ENCODE data around the gene MED27. TPM values are rescaled to one million over a fixed set of nuclear protein-coding genes. Genes with fewer than 3 reads are reported as not detected.

The MED27 gene
- total and polyA plus RNA-seq, 8 donors: 3.2 to 11.7 (median 5.8) TPM

- Histone ChIP-seq H3K27ac (no peak overlapping the region), H3K27me3 (no peaks in the 10 kb centered on the region), H3K36me3 (no peaks in the 10 kb centered on the region), H3K9me3 (no peaks in the 10 kb centered on the region), H3K4me3 (no peak overlapping the region), H3K4me1 (no peaks in the 10 kb centered on the region)
- no peak for FAIRE-seq
- intact Hi-C loops (cut with DNase I): no loop called here
- no peak for DNase-seq
- peak in 1 of 4 donors; percentile 24 for ATAC-seq
- 54 to 66% methylated on average over 6 of the region's 6 CpGs for WGBS, 2 donors
- TF ChIP-seq CTCF (IDR thresholded peaks at IDR 0.05): no peak
These were observed 194.5 kb downstream of the MED27 start for GRCh38 chr9:131885144-131885609.

DNA sequence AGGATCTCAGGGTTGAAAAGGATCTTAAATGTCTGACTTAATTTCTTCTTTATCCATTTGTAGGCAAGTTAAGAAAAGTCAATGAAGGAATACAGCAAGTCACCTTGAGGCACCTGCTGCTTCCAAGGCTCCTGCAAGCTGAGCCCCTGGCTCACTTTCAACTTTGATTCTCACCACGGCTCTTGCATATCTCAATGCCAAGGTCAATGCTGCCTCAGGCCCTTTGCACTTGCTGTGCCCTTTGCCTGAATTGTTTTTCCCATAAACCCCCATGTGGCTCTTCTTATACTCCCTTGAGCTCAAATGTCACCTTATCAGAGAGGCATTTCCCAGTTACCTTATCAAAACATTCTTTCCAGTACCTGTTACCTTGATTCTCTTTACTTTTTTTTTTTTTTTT is 195.4 kb downstream of the MED27 start:
- DNase-seq (no peak), FAIRE-seq (no peak), ATAC-seq (no peak)
- no peaks in the 10 kb centered on the region for H3K9me3 ChIP-seq
- intact Hi-C loops (cut with DNase I): no loop called here
- TF ChIP-seq CTCF (IDR thresholded peaks at IDR 0.05): no peak
- WGBS, 2 donors: 25 to 27% methylated on average over 1 of the region's 1 CpG
- H3K4me1 ChIP-seq: no peaks in the 10 kb centered on the region
- H3K36me3 ChIP-seq: no peaks in the 10 kb centered on the region
- no peaks in the 10 kb centered on the region for H3K27me3 ChIP-seq
- no peak overlapping the region for H3K4me3 ChIP-seq
- no peak overlapping the region for H3K27ac ChIP-seq

DNA sequence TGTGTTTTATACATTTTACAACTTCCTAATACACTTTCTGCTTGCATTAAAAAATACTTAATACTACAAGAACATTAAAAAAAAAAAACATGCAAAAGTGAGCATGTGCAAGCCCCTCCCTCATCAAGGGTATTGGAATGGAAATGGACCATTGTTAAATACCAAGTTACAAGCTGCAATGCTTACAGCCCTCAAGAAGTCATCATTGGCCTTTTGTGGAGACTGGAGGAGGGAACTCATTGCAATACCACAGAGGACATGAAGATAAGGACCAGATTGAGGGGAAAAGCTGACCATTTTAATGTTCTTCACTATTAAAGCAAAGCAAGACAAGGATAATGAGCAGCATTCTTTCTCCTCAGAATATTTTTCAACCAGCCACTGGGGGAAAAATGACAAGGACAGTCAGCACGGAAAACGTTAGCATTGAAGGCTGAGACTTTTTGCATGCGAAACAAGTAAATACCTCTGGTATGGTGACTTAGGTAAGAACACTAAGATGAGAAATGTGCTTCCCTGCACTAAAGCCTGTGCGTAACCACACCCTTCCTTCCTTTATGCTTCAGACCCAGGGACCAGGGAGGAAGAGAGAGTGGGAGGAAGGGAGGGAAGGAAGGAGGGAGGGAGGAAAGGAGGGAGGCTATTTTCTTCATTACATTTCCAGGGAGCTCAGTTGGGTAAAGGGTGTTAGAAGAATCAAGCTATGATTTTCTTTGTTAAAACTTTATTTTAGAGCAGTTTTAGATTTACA is 198.7 kb downstream of the MED27 start:
- no peak overlapping the region for H3K27ac ChIP-seq
- H3K27me3 ChIP-seq: no peaks in the 10 kb centered on the region
- intact Hi-C loops (cut with DNase I): no loop called here
- H3K4me1 ChIP-seq: no peaks in the 10 kb centered on the region
- no peaks in the 10 kb centered on the region for H3K36me3 ChIP-seq
- H3K4me3 ChIP-seq: no peak overlapping the region
- no peak for TF ChIP-seq CTCF (IDR thresholded peaks at IDR 0.05)
- H3K9me3 ChIP-seq: no peaks in the 10 kb centered on the region
- no peak for DNase-seq
- FAIRE-seq: no peak
- no peak for ATAC-seq
- 90 to 93% methylated on average over 4 of the region's 4 CpGs for WGBS, 2 donors

- ATAC-seq (no peak), DNase-seq (peak in 1 of 6 donors; percentile 9), FAIRE-seq (no peak)
- Histone ChIP-seq H3K27ac (no peak overlapping the region), H3K36me3 (no peaks in the 10 kb centered on the region), H3K4me3 (no peak overlapping the region), H3K27me3 (no peaks in the 10 kb centered on the region), H3K4me1 (no peaks in the 10 kb centered on the region), H3K9me3 (no peaks in the 10 kb centered on the region)
- TF ChIP-seq CTCF (IDR thresholded peaks at IDR 0.05): no peak
- whole genome bisulfite sequencing, 2 donors: 94 to 95% methylated on average over 13 of the region's 13 CpGs
- intact Hi-C loops (cut with DNase I): no loop called here
These were observed 199.8 kb downstream of the MED27 start for GRCh38 chr9:131879911-131880290.

- Histone ChIP-seq H3K4me1 (no peaks in the 10 kb centered on the region), H3K4me3 (no peak overlapping the region), H3K27ac (no peak overlapping the region), H3K36me3 (no peaks in the 10 kb centered on the region), H3K27me3 (no peaks in the 10 kb centered on the region), H3K9me3 (no peaks in the 10 kb centered on the region)
- peak in 1 of 6 donors; percentile 14 for DNase-seq
- no peak for TF ChIP-seq CTCF (IDR thresholded peaks at IDR 0.05)
- no peak for ATAC-seq
- FAIRE-seq: no peak
- 87 to 91% methylated on average over 11 of the region's 11 CpGs for WGBS, 2 donors
- intact Hi-C loops (cut with DNase I): no loop called here
These were observed 200.3 kb downstream of the MED27 start for GRCh38 chr9:131879181-131879910.

Data from pancreas (tissue), 10 donors.